Erythroblast (primary cell): ENCODE results near the gene EIPR1.

Experiments
- GATA1 ChIP-seq: IDR thresholded peaks from 2 replicates; pipeline ENCODE4 v1.6.1; 2011; ENCODE audit warnings: low read depth, mild to moderate bottlenecking, control low read depth, low read length, moderate library complexity
- POLR2A ChIP-seq: IDR thresholded peaks from 2 replicates; pipeline ENCODE4 v1.6.1; 2011; ENCODE audit warnings: mild to moderate bottlenecking, low read length

GRCh38 chr2:3184167-3184566, 193.5 kb downstream of the EIPR1 start:
- TF ChIP-seq POLR2A (no peak), GATA1 (no peak)
